Smooth muscle cell (in vitro differentiated cells): ENCODE data around the gene CATSPERD. TPM values are rescaled to one million over a fixed set of nuclear protein-coding genes. Genes with fewer than 3 reads are reported as not detected.

Experiments
- DNase-seq: peaks from one replicate; lab custom pipeline; 2025; ENCODE audit not compliant: unreplicated experiment; lab: John Stamatoyannopoulos, UW
- H2AFZ ChIP-seq: fragments of 200-600 bp; sonication (generic); 2 replicates; pipeline ENCODE4 v1.6.0; 2016; ENCODE audit warnings: antibody characterized with exemption, low read depth, mild to moderate bottlenecking
- H3F3A ChIP-seq: fragments of 200-600 bp; sonication (generic); 2 replicates; pipeline ENCODE4 v1.6.0; 2017; ENCODE audit warnings: antibody characterized with exemption, low read depth
- H3K27ac ChIP-seq: fragments of 200-600 bp; sonication (generic); 2 replicates; pipeline ENCODE4 v1.5.1; 2016; ENCODE audit warnings: low read depth, mild to moderate bottlenecking
- H3K27me3 ChIP-seq: fragments of 200-600 bp; sonication (generic); 2 replicates; pipeline ENCODE4 v1.6.1; 2016; ENCODE audit warnings: low read depth, mild to moderate bottlenecking
- H3K36me3 ChIP-seq: fragments of 200-600 bp; sonication (generic); 2 replicates; pipeline ENCODE4 v1.5.1; 2016; ENCODE audit warnings: low read depth
- H3K4me1 ChIP-seq: fragments of 200-600 bp; sonication (generic); 2 replicates; pipeline ENCODE4 v1.5.1; 2016; ENCODE audit warnings: low read depth
- H3K4me2 ChIP-seq: fragments of 200-600 bp; sonication (generic); 2 replicates; pipeline ENCODE4 v1.6.0; 2016; ENCODE audit warnings: mild to moderate bottlenecking
- H3K4me3 ChIP-seq: fragments of 200-600 bp; sonication (generic); 2 replicates; pipeline ENCODE4 v1.5.1; 2016; ENCODE audit warnings: mild to moderate bottlenecking
- H3K79me2 ChIP-seq: fragments of 200-600 bp; sonication (generic); 2 replicates; pipeline ENCODE4 v1.6.0; 2016; ENCODE audit warnings: low read depth, mild to moderate bottlenecking
- H3K9ac ChIP-seq: fragments of 200-600 bp; sonication (generic); 2 replicates; pipeline ENCODE4 v1.6.0; 2016; ENCODE audit warnings: low read depth
- H3K9me3 ChIP-seq: fragments of 200-600 bp; sonication (generic); replicated peaks from 2 replicates; pipeline ENCODE4 v1.5.1; 2016; ENCODE audit warnings: low read depth
- H4K20me1 ChIP-seq: fragments of 200-600 bp; sonication (generic); 2 replicates; pipeline ENCODE4 v1.6.0; 2016; ENCODE audit warnings: low read depth
- CTCF ChIP-seq: fragments of 200-600 bp; sonication (generic); IDR thresholded peaks from 2 replicates; pipeline ENCODE4 v1.5.1; 2017; ENCODE audit warnings: borderline replicate concordance, mild to moderate bottlenecking, antibody characterized with exemption; ENCODE audit not compliant: insufficient read depth, poor library complexity, severe bottlenecking
- WGBS: methylation state at CpG from one replicate; pipeline ENCODE4 v1.1.7; 2016; ENCODE audit warnings: low lambda C conversion rate; 5-methylcytosine and 5-hydroxymethylcytosine counted together
- polyA plus RNA-seq: library from polyadenylated mRNA; unstranded; fragments of >200 nt; fragmentation: Nextera tagmentation; extraction: Ambion mirVana; gene quantifications from 2 replicates; pipeline ENCODE4 v1.2.1, GENCODE V29; 2016
- total RNA-seq: library from RNA; depleted of rRNA; stranded (reverse); fragments of >200 nt; gene quantifications from 2 replicates; pipeline ENCODE4 v1.2.3, GENCODE V29; 2014

Gene CATSPERD
- total and polyA plus RNA-seq, 2 experiments from 2014 or later, result not detected

GRCh38 chr19:5789351-5789761, 68.9 kb downstream of the CATSPERD start:
- no peak for TF ChIP-seq CTCF
- H3K9ac ChIP-seq, result no peak overlapping the region
- peaks cover 6% of the 10 kb centered on the region for H3K36me3 ChIP-seq
- no peak overlapping the region for H3K27ac ChIP-seq
- no peak for DNase-seq
- no peak overlapping the region for H3K4me2 ChIP-seq
- no peaks in the 10 kb centered on the region for H3K9me3 ChIP-seq
- H2AFZ ChIP-seq, result no peak overlapping the region
- 98% methylated on average over 37 of the region's 39 CpGs for WGBS
- H3K79me2 ChIP-seq, result peaks cover 8% of the 10 kb centered on the region
- no peaks in the 10 kb centered on the region for H3K4me1 ChIP-seq
- no peak overlapping the region for H3K4me3 ChIP-seq
- peaks cover 5% of the 10 kb centered on the region for H4K20me1 ChIP-seq
- no peaks in the 10 kb centered on the region for H3K27me3 ChIP-seq
- H3F3A ChIP-seq, result no peaks in the 10 kb centered on the region

- H3K27ac ChIP-seq, result no peak overlapping the region
- WGBS, result 83% methylated on average over 26 of the region's 26 CpGs
Observed at GRCh38 chr19:5789886-5790558, 69.6 kb downstream of the CATSPERD start.

GRCh38 chr19:5790559-5791520, 70.4 kb downstream of the CATSPERD start, which contains the start of gene DUS3L:
DUS3L (minus strand) TSS chr19:5791163; CDS start chr19:5791141, 22 bp downstream.
- Histone ChIP-seq H3F3A (no peaks in the 10 kb centered on the region), H4K20me1 (peaks cover 5% of the 10 kb centered on the region), H3K27me3 (no peaks in the 10 kb centered on the region), H2AFZ (peak within 1 kb of the TSS; percentile 99), H3K79me2 (peaks cover 8% of the 10 kb centered on the region), H3K36me3 (peaks cover 6% of the 10 kb centered on the region), H3K4me3 (peak within 1 kb of the TSS; percentile 92), H3K9ac (peak within 1 kb of the TSS; percentile 93), H3K9me3 (no peaks in the 10 kb centered on the region), H3K4me2 (peak within 1 kb of the TSS; percentile 99), H3K4me1 (no peaks in the 10 kb centered on the region), H3K27ac (peak within 1 kb of the TSS; percentile 96)
- DNase-seq, result peak; percentile 84
- WGBS, result 12% methylated on average over 72 of the region's 72 CpGs
- TF ChIP-seq CTCF, result no peak

More at GRCh38 chr19:5789886-5790558, 69.6 kb downstream of the CATSPERD start:
- peaks cover 6% of the 10 kb centered on the region for H3K36me3 ChIP-seq
- DNase-seq, result no peak
- no peaks in the 10 kb centered on the region for H3K9me3 ChIP-seq
- peaks cover 8% of the 10 kb centered on the region for H3K79me2 ChIP-seq
- H3K4me2 ChIP-seq, result peak overlapping the region; percentile 99
- TF ChIP-seq CTCF, result no peak
- H2AFZ ChIP-seq, result no peak overlapping the region
- peaks cover 5% of the 10 kb centered on the region for H4K20me1 ChIP-seq
- H3K4me1 ChIP-seq, result no peaks in the 10 kb centered on the region
- H3K4me3 ChIP-seq, result peak overlapping the region; percentile 92
- H3K27me3 ChIP-seq, result no peaks in the 10 kb centered on the region
- no peak overlapping the region for H3K9ac ChIP-seq
- H3F3A ChIP-seq, result no peaks in the 10 kb centered on the region
